ENCODE measurements around the gene FBLN5.

DNA sequence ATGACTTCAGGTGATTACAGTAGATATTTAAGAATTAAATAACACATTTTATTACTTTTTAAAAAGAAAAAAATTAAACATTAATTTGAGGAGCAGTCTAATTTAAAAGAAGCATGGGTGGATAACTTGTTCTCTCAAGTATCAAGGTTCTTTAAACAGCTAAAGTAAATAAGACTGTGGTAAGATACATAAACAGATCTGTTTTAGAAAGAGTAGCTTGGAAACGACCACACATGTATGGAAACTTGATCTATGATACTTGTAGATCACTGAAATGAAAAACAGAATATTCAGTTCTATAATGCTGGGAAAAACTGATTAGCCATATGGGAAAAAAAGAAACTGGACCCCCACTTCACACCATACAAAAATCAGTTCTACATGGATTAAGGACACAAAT is 116.2 kb downstream of the FBLN5 start:
- TF ChIP-seq POLR2A (IDR thresholded peaks at IDR 0.05), result no peak
- TF ChIP-seq, protein P1, sequence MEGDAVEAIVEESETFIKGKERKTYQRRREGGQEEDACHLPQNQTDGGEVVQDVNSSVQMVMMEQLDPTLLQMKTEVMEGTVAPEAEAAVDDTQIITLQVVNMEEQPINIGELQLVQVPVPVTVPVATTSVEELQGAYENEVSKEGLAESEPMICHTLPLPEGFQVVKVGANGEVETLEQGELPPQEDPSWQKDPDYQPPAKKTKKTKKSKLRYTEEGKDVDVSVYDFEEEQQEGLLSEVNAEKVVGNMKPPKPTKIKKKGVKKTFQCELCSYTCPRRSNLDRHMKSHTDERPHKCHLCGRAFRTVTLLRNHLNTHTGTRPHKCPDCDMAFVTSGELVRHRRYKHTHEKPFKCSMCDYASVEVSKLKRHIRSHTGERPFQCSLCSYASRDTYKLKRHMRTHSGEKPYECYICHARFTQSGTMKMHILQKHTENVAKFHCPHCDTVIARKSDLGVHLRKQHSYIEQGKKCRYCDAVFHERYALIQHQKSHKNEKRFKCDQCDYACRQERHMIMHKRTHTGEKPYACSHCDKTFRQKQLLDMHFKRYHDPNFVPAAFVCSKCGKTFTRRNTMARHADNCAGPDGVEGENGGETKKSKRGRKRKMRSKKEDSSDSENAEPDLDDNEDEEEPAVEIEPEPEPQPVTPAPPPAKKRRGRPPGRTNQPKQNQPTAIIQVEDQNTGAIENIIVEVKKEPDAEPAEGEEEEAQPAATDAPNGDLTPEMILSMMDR (IDR thresholded peaks at IDR 0.05), result no peak

Measured in right lobe of liver (tissue), 4 donors.